OCI-LY7 (cell line): ENCODE data around the gene ANKRD35.

Experiments used
- CTCF ChIP-seq: fragments of 200-600 bp; sonication (generic); conservative IDR thresholded peaks from 2 replicates; pipeline ENCODE4 v1.5.1; 2014; ENCODE audit warnings: mild to moderate bottlenecking, antibody characterized with exemption, low read length, moderate library complexity, mixed read lengths
- EZH2phosphoT487 ChIP-seq: fragments of 200-600 bp; sonication (generic); IDR thresholded peaks from 2 replicates; pipeline ENCODE4 v1.6.1; 2018; ENCODE audit warnings: low read depth, borderline replicate concordance, mild to moderate bottlenecking, mixed run types, antibody characterized with exemption, low read length, moderate library complexity, mixed read lengths

GRCh38 chr1:145823565-145824498, 61.8 kb downstream of the ANKRD35 start, which contains the start of the genes POLR3C and RNF115:
- TF ChIP-seq CTCF, result 0 out of 2 replicates have a peak, but pooled peaks have one; percentile 11
- no peak for TF ChIP-seq EZH2phosphoT487
